OCI-LY1 (cell line): ENCODE data around the gene ZNF555.

ENCODE experiments used
- CTCF ChIP-seq: fragments of 200-600 bp; sonication (generic), shearing (Covaris generic); IDR thresholded peaks from 2 replicates; pipeline ENCODE4 v1.5.1; 2017; ENCODE audit warnings: mild to moderate bottlenecking, antibody characterized with exemption, low read length, moderate library complexity, mixed read lengths
- EZH2 ChIP-seq: fragments of 200-600 bp; sonication (generic), shearing (Covaris generic); IDR thresholded peaks from 2 replicates; pipeline ENCODE4 v1.8.0; 2017; ENCODE audit warnings: borderline replicate concordance, mixed run types, mild to moderate bottlenecking, antibody characterized with exemption, low read length, moderate library complexity, mixed read lengths

GRCh38 chr19:2823646-2824045 lies 17.6 kb upstream of the ZNF555 start:
- no peak for TF ChIP-seq CTCF
- no peak for TF ChIP-seq EZH2
